Breast epithelium (tissue), 3 donors: Measurements from ENCODE around the gene RPL19.

Experiments used
- POLR2A ChIP-seq: fragments of 450-650 bp; IDR thresholded peaks from one replicate; pipeline ENCODE4 v1.6.1; 2016; ENCODE audit warnings: antibody characterized with exemption, mild to moderate bottlenecking, moderate library complexity
- TF ChIP-seq, protein P1 (sequence below), 3 donors: fragments of 450-650 bp; IDR thresholded peaks; one replicate each; pipeline ENCODE4 v1.5.1; 2016 to 2017; ENCODE audit warnings: antibody characterized with exemption in 3 of 3, mild to moderate bottlenecking in 3 of 3, moderate library complexity in 3 of 3

DNA sequence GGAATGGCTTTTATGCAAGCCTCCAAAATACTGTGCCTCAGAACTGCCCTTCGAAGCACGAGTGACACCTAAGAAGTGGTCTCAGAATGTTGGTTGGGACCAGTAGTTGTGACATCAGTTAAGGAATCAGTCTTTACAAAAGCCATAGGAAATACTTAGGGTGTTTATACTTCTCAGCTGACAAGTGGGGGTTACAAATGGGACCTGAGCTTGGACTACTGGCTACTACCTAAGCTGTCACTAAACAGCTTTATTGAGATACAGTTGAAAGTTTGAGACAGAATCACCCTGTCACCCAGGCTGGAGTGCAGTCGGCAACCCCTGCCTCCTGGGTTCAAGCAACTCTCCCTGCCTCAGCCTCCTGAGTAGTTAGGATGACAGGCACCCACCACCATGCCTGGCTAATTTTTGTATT is 5.0 kb downstream of the RPL19 start:
- TF ChIP-seq POLR2A, result no peak
- TF ChIP-seq, protein P1, sequence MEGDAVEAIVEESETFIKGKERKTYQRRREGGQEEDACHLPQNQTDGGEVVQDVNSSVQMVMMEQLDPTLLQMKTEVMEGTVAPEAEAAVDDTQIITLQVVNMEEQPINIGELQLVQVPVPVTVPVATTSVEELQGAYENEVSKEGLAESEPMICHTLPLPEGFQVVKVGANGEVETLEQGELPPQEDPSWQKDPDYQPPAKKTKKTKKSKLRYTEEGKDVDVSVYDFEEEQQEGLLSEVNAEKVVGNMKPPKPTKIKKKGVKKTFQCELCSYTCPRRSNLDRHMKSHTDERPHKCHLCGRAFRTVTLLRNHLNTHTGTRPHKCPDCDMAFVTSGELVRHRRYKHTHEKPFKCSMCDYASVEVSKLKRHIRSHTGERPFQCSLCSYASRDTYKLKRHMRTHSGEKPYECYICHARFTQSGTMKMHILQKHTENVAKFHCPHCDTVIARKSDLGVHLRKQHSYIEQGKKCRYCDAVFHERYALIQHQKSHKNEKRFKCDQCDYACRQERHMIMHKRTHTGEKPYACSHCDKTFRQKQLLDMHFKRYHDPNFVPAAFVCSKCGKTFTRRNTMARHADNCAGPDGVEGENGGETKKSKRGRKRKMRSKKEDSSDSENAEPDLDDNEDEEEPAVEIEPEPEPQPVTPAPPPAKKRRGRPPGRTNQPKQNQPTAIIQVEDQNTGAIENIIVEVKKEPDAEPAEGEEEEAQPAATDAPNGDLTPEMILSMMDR (IDR thresholded peaks at IDR 0.05), result no peak
